Tibial nerve (tissue), 4 donors: ENCODE data around the gene MED23.

Experiments used
- EP300 ChIP-seq, 2 donors: sonication (generic); formaldehyde crosslinking; IDR thresholded peaks; one replicate each; pipeline ENCODE4 v1.6.1; 2017; ENCODE audit warnings: antibody characterized with exemption in 2 of 2, mild to moderate bottlenecking in 1 of 2
- POLR2A ChIP-seq, 2 donors: fragments of 450-650 bp; IDR thresholded peaks; one replicate each; pipeline ENCODE4 v1.6.1; 2017; ENCODE audit warnings: antibody characterized with exemption in 2 of 2, mild to moderate bottlenecking in 2 of 2, moderate library complexity in 2 of 2
- TF ChIP-seq, protein P1 (sequence below), 5 experiments: fragments of 200-600 bp in 3 of 5; fragments of 450-650 bp in 2 of 5; sonication (generic) in 3 of 5; IDR thresholded peaks; one replicate each; pipeline ENCODE4 v1.5.1; 2016 to 2019; ENCODE audit warnings: antibody characterized with exemption in 5 of 5, mild to moderate bottlenecking in 3 of 5, moderate library complexity in 2 of 5

DNA sequence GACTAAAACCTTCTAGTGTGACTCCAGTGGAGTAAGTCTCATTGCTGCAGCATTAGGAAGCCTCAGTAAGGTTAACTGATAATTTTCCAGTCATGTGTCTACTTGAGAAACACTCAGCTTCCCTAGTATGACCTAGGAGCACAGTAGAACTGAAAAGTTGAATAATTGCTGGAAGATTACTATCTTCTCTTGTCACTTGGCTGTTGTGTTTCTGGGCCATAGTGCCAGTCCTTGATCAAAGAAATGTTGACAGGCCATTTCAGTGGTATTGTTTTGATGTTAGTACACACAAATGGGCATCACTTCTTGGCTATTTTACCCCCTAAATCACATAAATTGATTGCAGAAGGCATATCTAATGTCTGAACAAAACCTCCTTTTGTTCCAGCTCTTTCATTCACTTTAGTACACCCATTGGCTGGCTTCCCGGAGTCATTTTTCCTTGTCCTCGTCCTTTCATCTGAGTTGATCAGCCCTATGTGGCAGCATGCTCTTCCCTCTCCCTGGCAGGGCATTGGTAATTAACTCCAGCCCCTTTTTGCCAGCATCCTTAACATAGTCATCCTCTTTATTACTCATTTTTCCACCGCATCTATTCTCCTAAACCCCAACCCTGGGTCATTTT is 15.1 kb upstream of the MED23 start:
- TF ChIP-seq, protein P1, sequence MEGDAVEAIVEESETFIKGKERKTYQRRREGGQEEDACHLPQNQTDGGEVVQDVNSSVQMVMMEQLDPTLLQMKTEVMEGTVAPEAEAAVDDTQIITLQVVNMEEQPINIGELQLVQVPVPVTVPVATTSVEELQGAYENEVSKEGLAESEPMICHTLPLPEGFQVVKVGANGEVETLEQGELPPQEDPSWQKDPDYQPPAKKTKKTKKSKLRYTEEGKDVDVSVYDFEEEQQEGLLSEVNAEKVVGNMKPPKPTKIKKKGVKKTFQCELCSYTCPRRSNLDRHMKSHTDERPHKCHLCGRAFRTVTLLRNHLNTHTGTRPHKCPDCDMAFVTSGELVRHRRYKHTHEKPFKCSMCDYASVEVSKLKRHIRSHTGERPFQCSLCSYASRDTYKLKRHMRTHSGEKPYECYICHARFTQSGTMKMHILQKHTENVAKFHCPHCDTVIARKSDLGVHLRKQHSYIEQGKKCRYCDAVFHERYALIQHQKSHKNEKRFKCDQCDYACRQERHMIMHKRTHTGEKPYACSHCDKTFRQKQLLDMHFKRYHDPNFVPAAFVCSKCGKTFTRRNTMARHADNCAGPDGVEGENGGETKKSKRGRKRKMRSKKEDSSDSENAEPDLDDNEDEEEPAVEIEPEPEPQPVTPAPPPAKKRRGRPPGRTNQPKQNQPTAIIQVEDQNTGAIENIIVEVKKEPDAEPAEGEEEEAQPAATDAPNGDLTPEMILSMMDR (IDR thresholded peaks at IDR 0.05), result no peak
- no peak for TF ChIP-seq EP300 (IDR thresholded peaks at IDR 0.05)
- no peak for TF ChIP-seq POLR2A (IDR thresholded peaks at IDR 0.05)
